ENCODE data around the gene HMGB2.
A peak's percentile ranks its signal among the peaks of the same experiment; 100 is the strongest.

The HMGB2 gene

GRCh38 chr4:173316060-173316459 lies 18.1 kb downstream of the HMGB2 start:
- no peak for TF ChIP-seq CTCF (IDR thresholded peaks at IDR 0.05; ENCODE audit: borderline replicate concordance, insufficient read depth, low read depth, low read length)
- no peak overlapping the region for H3K4me3 ChIP-seq (ENCODE audit: low read depth, low read length)

GRCh38 chr4:173314715-173315114 lies 19.4 kb downstream of the HMGB2 start:
- no peak overlapping the region for H3K4me3 ChIP-seq (ENCODE audit: low read depth, low read length)
- no peak for TF ChIP-seq CTCF (IDR thresholded peaks at IDR 0.05; ENCODE audit: borderline replicate concordance, insufficient read depth, low read depth, low read length)

GRCh38 chr4:173311368-173311767 lies 22.8 kb downstream of the HMGB2 start:
- no peak overlapping the region for H3K4me3 ChIP-seq (ENCODE audit: low read depth, low read length)
- no peak for TF ChIP-seq CTCF (IDR thresholded peaks at IDR 0.05; ENCODE audit: borderline replicate concordance, insufficient read depth, low read depth, low read length)

GRCh38 chr4:173307778-173308177 lies 26.4 kb downstream of the HMGB2 start:
- TF ChIP-seq CTCF (IDR thresholded peaks at IDR 0.05; ENCODE audit: borderline replicate concordance, insufficient read depth, low read depth, low read length), result no peak
- H3K4me3 ChIP-seq (ENCODE audit: low read depth, low read length), result no peak overlapping the region

- TF ChIP-seq CTCF (IDR thresholded peaks at IDR 0.05; ENCODE audit: borderline replicate concordance, insufficient read depth, low read depth, low read length), result peak; percentile 47; the same call in 1 of the 2 replicates
Observed at GRCh38 chr4:173301518-173302201, 32.5 kb downstream of the HMGB2 start.

GRCh38 chr4:173294444-173294843 lies 39.7 kb downstream of the HMGB2 start:
- H3K4me3 ChIP-seq (ENCODE audit: low read depth, low read length), result no peak overlapping the region
- no peak for TF ChIP-seq CTCF (IDR thresholded peaks at IDR 0.05; ENCODE audit: borderline replicate concordance, insufficient read depth, low read depth, low read length)

More at GRCh38 chr4:173301518-173302201, 32.5 kb downstream of the HMGB2 start:
- H3K4me3 ChIP-seq (ENCODE audit: low read depth, low read length), result no peak overlapping the region

- no peak overlapping the region for H3K4me3 ChIP-seq (ENCODE audit: low read depth, low read length)
- no peak for TF ChIP-seq CTCF (IDR thresholded peaks at IDR 0.05; ENCODE audit: borderline replicate concordance, insufficient read depth, low read depth, low read length)
Observed at GRCh38 chr4:173293663-173294062, 40.5 kb downstream of the HMGB2 start.

Data from GM12875 (cell line).